Mucosa of gallbladder (tissue), 1 donor: Measurements from ENCODE around the gene POLR2J. TPM values are rescaled to one million over a fixed set of nuclear protein-coding genes. Genes with fewer than 3 reads are reported as not detected.
"Not testable (repeated sequence)": the region's sequence is repeated elsewhere in the genome, so short reads cannot be mapped to it uniquely, and the experiment has no call there.

Source experiments
- DNase-seq: peaks from one replicate; pipeline ENCODE4 v3.0.0-alpha.2; 2020; ENCODE audit warnings: low spot score
- total RNA-seq: library from RNA; stranded (reverse); gene quantifications from one replicate; pipeline ENCODE4 v1.2.1, GENCODE V29; 2021
- donor health status: DM: no; HTN: no; CAD: no.

Gene POLR2J
- total RNA-seq, 1 donor from 2014 or later, result 43.6 TPM

DNA sequence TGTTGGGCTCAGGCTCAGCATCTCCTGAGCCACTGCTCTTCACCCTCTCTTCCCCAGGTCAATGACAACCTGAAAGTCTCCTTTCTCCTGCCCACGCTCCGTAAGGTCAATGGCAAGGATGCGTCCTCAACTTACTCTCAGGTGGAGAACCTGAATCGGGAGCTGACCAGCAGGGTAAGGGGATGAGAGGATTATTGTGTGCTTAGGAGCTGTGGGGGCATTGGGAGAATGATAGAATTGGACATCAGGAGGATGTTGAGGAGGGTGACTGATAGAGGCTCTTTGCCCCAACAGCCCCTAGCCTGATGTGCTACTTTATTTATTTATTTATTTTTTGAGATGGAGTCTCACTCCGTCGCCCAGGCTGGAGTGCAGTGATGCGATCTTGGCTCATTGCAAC, 12.6 kb downstream of the POLR2J start:
- no peak for DNase-seq

DNA sequence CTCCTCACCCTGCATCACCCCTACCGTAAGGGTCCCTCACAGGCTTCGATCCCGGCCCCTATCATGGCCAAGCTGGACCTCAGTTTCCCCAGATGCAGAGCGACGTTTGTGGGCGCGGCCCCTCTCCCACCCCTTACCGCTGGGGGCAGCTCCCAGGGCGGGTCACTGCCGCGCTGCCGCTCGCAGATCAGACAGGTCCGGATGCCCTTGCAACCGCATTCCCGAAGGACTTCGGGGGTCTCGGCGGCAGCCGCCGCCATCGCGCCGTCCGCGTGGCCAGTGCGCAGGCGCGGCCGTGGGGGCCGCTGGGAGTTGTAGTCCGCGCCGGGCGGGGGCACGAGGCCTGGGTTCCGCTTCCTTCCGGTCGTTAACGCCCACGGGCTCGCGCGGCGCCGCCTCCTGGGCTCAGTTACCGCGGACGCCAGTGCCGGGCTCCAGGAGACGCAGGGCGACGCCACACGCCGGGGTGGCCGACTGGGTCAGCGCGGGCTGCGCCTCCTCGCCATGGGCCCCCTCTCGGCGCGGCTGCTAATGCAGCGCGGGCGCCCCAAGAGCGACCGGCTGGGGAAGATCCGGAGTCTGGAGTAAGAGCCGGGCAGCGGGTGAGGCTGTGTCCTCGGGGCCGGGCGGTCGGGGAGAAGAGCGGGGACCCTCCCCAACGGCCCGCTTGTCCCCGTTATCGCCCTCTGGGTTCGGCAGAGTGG, 14.0 kb downstream of the POLR2J start, which contains the start of the genes ALKBH4 and LRWD1:
ALKBH4 (minus strand) TSS at position 287 of the 704 bp plus-strand sequence; CDS start at position 260, 27 bp downstream.
LRWD1 (plus strand) TSS at position 408 of the 704 bp plus-strand sequence; CDS start at position 505, 97 bp downstream.
- peak; percentile 95 for DNase-seq

DNA sequence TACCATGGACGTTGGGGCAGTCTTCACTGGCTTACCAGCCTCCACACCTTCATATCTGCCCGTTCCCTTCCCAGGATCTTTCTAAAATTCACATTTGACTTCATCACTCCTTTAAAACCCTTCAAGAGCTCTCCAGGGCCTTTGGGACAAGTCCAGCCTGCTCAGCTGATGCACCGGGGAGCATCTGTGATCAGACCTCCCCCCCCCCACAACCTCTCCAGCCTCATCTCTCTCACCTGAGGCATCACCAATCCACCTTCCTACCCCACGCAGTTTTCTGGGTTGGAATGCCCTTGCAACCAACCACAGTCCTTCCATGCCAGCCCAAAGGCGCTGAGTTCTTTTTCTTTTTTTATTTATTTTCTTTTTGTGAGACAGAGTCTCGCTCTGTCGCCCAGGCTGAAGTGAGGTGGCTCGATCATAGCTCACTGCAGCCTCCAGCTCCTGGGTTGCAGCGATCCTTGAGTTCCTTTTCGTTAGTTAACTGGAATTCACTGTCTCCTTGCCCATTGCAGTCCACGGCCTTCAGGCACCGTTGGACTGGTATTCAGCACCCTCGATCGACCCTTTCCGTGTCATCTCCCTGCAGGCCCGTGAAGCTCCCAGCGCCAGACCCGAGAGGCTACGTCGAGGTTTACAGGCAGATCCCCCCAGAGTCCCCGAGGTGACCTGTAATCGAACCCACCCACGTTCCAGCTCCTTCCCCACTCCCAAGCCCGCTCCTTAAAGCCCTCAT, 14.7 kb downstream of the POLR2J start:
- no peak for DNase-seq

DNA sequence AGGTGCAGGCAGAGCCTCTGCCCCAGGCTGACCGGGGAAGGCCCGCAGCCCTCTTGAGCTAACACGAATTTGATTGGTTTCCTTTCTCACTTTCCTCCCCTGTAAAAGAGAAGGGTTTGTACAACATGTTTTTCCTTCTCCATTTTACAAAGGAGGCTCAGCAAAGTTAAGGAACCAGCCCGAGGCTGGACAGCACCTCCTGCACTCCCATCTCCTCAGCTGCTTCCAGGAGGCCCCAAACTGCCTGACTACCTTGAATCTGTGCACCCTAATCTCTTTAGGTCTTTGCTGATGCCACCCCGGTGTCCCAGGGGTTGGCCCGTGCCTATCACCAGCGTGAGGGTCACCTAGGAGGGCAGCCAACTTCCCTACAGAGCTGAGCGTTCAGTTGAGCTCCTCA, 18.3 kb downstream of the POLR2J start:
- DNase-seq, result no peak

DNA sequence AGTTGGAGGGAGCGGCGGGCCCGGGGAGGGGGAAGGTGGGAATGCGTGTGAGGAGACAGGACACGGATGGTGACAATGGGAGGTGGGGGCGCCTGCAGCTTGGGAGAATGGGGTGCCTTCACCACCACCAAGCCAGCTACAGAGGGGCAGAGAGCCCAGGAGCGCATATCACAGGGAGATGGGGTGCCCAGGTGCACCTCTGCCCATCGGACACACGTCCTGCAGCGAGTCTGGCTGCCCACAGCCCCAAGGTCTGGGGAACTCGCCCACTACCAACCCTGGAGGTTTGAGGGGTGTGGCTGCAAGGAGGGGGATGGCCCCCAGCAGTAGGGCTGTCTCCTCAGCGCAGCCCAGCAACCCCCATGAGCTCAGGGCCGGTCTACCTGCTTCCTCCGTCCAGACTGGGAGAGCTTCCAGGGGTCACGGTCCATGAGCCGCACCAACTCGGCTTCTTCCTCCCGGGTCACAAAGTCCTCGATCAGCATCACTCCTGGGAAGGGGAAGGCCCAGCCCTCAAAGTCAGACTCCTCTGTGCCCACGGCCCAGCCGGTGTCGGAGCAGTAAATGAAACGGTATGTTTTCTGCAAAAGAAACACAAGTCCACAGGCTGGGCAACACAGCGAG, 19.4 kb downstream of the POLR2J start:
- DNase-seq, result no peak

DNA sequence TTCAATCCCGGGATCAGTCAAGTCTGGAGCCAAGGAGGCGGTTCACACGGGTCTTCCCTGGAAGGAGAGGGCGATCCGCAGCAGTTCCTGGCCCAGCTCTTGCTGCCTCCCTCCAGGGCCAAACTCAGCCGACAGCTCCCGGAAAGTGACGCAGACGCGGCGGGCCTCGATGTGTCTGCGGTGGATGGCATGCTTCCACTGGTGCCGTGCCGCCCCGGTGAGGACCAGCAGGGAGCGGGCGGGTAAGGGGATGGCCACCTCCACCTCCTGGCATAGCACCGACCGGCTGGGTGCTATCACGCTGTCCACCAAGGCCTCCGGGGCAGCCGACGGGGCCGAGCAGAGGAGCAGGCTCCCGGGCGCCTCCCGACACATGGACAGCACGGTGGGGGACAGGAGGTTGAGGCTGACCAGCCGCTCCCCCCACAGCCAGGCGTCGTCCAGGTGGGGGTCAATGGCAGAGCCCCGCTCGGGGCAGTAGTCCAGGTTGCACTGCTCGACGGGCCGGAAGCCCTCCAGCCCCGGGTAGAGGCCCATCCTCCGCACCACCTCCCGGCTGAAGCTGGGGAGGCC, 21.3 kb downstream of the POLR2J start:
- DNase-seq, result no peak

DNA sequence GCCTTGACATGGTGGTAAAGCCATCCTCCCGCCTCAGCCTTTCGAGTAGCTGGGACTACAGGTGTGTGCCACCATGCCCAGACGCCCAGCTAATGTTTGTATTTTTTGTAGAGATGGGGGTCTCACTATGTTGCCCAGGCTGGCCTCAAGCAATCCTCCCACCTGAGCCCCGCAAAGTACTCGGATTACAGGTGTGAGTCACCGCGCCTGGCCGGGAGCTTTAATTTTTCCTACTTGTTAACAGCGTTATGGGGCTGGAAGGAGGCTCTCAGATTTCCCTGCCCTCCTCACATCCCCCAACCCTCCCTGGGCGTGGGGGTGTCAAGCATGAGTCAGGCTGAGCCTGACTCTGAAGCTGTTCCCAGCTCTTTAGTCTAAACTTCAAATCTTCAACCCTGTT, 22.4 kb downstream of the POLR2J start:
- no peak for DNase-seq

DNA sequence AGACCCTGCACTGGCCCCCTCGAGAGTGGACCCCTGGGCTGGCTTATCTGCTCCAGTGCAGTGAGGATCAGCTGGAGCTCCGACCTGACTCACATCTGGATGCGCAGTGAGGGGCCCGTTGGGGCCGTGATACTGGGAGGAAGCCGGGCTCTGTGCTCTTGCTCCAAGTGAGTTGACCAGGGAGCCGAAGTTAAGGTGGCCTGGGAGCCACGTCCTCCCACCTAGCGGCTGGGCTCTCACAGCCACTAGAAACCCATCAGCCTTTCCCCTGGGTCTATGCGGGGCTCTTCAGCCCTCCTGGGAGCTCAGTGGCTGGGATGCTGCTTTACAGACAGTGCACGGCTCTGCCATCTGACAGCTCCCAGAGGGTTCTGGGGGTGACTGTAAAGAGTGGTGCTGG, 23.1 kb downstream of the POLR2J start:
- DNase-seq, result no peak

DNA sequence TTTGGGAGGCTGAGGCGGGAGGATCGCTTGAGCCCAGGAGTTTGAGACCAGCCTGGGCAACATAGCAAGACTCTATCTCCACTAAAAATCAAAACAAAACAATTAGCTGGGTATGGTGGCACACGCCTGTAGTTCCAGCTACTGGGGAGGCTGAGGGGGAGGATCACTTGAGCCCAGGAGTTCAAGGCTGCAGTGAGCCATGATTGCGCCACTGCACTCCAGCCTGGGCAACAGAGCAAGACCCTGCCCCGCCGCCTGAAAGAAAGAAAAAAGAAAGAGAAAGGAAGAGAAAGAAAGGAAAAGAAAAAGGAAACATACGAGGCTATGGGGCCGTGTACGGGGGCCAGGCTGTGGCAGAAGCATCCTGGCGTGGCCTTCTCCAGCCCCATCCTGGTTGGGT, 23.8 kb downstream of the POLR2J start:
- DNase-seq, result not testable (repeated sequence)

DNA sequence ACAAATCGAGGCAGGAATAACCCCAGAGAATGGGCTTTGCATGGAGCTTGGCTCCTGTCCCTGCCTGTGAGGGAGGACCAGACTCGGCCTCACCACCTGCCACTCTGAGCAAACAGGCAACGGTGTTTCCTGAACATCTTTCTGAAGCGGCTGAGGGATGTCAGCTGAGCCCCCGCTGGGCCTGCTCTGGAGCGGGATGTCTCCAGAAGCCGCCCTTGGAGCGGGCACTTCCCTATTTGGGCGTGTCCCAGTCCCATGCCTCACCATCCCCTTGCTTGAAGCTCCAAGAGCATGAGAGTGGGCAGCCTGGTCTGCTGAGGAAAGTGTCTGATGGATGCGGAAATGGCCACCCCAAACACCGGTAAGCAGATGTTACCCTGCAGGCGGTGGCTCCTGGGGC, 24.3 kb downstream of the POLR2J start:
- no peak for DNase-seq

DNA sequence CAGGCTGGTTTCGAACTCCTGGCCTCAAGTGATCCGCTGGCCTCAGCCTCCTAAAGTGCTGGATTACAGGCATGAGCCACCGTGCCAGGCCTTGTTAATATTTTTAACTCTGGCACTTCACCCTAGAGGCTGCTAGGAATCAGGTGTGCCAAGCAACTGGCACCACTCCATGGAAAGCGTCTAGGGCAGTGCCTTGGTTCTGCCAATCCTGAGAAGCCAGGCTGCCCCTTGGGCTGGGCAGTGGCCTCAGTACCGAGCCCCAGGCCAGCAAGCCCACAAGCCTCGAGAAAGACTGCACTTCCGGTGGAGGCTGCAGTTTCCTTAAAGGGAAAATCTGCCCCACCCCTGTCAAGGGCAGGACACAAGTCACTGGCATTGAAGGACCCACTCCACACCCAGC, 25.4 kb downstream of the POLR2J start:
- DNase-seq, result no peak

DNA sequence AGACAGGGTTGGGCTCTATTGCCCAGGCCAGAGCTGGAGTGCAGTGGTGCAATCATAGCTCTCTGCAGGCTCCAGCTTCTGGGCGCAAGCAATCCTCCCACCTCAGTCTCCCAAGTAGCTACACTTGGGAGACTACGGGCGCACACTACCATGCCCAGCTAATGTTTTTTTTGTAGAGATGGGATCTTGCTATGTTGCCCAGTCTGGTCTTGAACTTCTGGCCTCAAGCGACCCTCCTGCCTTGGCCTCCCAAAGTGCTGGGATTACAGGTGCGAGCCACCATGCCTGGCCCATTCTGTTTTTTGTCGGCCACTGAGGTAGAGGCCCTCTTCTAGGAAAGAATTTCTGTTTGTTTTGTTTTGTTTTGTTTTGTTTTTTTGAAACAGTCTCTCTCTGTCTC, 26.3 kb downstream of the POLR2J start:
- DNase-seq, result no peak

DNA sequence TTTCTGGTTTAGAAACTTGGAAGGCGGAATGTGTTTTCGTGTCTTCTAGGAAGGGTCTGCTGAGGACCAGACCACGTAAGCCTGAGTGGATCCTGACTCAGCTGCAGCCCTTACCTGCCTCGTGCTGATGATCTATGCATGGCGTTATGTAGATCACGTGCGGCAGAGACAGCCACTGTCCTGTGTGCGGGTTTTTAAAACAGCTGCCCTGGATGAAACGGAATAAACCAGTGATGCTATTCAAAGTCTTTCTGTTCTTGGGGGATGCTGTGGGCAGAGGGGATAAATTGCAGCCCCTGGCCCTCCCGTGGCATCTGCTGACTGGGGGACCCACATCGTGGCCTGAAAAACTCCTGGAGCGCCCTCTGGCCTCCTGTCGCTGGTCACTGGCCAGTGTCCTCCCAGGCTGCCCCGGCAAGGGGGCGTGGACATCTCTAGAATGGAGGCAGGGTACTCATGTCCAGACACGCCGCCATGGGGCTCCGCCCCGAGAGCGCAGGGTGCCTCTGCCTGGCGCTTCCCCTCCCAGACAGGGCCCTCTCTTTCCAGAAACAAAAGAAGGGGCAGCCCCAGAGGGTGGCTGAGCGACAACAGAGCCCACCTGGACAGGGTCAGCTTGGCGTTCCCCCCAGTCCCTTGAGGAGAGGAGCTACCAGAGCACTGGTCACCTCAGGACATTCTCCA, 27.2 kb downstream of the POLR2J start:
- DNase-seq, result no peak

DNA sequence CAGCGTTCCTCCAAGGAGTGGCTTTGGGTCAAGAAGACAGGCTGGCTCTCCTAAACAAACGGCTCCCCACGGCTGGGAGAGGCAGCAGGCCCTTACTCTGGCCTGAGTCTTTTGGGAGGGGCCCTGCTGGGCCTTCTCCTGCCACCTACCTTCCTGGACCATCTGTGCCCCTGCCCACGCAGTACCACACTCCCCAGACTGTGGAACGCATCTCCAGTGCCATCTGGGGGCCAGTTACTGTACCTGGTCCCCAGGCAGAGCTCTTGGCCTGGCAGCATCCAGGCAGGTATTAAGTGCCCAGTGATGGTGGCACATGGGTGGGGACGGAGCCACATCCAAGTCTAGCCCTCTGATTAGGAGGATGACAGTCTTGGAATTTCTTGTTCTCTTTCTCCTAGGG, 28.5 kb downstream of the POLR2J start:
- no peak for DNase-seq

DNA sequence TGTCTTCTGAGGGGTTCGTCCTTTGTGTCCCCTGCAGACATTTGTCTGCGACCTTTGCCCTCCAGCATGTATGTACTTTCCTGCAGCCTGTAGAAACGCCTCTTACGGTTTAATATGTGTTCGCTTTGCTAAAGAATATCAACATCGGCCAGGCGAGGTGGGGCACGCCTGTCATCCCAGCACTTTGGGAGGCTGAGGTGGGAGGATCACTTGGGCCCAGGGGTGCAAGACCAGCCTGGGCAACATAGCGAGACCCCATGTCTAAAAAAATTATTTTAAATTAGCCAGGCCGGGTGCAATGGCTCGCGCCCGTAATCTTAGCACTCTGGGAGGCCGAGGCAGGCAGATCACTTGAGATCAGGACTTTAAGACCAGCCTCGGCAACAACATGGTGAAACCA, 29.6 kb downstream of the POLR2J start:
- no peak for DNase-seq

DNA sequence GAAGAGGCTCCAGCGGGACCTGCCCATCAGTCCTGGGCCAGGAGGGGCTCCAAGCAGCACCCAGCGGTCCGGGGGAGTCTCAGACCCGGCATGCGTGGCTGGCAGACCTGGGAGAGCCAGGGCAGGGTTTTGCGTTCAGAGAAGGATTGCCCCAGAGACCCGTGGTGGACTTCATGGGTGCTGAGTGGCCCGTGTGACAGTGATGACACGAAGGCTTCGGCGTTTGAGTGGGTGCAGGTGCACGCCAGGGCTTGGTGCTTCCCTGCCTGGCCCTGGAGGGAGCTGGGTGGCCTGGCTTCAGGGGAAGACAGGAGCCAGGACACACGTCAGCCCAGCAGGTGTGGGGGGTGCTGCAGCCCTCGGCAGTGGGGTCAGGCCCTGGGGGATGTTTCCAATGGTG, 31.4 kb downstream of the POLR2J start:
- no peak for DNase-seq

DNA sequence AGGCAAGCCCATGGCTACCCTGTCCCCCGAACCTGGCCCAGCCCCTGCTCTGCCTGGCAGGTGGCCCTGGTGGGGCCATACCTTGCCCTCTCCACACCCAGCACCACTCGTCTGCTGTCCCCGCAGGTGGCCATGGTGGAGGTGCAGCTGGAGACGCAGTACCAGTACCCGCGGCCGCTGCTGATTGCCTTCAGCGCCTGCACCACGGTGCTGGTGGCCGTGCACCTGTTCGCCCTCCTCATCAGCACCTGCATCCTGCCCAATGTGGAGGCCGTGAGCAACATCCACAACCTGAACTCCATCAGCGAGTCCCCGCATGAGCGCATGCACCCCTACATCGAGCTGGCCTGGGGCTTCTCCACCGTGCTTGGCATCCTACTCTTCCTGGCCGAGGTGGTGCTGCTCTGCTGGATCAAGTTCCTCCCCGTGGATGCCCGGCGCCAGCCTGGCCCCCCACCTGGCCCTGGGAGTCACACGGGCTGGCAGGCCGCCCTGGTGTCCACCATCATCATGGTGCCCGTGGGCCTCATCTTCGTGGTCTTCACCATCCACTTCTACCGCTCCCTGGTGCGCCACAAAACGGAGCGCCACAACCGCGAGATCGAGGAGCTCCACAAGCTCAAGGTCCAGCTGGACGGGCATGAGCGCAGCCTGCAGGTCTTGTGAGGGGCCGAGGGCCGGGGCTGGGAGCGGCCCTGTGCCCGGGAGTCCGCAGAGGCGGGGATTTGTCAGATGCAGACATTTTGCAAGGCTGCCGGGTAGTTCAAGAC, 32.1 kb downstream of the POLR2J start:
- DNase-seq, result no peak

DNA sequence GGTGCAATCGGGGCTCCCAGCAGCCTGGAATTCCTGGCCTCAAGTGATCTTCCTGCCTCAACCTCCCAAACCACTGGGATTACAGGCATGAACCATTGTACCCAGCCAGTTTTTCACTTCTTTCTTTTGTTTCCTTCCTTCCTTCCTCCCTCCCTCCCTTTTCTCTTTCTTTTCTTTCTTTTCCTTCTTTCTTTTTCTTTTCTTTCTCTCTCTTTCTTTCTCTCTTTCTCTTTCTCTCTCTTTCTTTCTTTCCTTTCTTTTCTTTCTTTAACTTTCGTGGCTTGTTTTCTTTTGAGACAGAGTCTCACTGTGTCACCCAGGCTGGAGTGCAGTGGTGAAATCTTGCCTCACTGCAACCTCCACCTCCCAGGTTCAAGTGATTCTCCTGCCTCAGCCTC, 33.0 kb downstream of the POLR2J start:
- DNase-seq, result no peak

DNA sequence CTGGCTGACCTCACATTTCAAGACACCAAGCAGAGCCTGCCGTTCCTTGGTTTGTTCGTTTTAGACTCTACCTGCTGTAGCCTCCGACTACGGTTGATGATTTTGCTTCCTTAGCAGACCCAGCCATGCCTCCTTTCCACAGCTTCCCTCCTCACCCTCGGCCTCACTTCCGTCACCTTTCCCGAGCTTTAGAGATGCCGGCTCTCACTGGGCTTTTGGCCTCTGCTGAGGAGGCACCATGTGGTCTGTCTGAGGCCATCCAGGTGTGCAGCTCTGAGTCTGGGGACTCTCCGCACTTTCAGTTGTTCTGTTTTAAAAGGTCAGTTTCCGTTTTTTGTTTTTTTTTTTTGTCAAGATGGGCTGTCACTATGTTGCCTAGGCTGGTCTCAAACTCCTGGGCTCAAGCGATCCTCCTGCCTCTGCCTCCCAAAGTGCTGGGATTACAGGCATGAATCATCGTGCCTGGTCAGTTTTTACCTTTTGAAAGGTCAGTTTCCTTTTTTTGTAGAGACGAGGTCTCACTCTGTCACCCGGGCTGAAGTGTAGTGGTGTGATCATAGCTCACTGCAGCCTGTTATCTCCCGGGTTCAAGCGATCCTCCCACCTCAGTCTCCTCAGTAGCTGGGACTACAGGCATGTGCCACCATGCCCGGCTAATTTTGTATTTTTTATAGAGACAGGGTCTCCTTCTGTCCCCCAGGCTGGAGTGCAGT, 33.6 kb downstream of the POLR2J start:
- no peak for DNase-seq
